Measurements from ENCODE around the gene RHOA.
"Not testable (repeated sequence)": the region's sequence is repeated elsewhere in the genome, so short reads cannot be mapped to it uniquely, and the experiment has no call there.

The RHOA gene

GRCh38 chr3:49349348-49350114 is 62.2 kb downstream of the RHOA start:
- 63% methylated on average over 2 of the region's 3 CpGs for WGBS (ENCODE audit: insufficient coverage)
- Histone ChIP-seq H3K27ac (ENCODE audit: insufficient read depth in 1 of 2, low read depth in 1 of 2, low read length in 2 of 2, poor library complexity in 1 of 2, severe bottlenecking in 2 of 2) (peak overlapping the region; percentile 35 to 75), H3K4me1 (ENCODE audit: control extremely low read depth in 1 of 4, control insufficient read depth in 4 of 4, insufficient read depth in 4 of 4, low read length in 3 of 4) (peaks cover 26 to 73% (median 69%) of the 10 kb centered on the region in 4 experiments), H3K27me3 (replicated peaks in 2 of 5; ENCODE audit: control insufficient read depth in 4 of 5, insufficient read depth in 5 of 5, low read length in 4 of 5) (no peaks in the 10 kb centered on the region), H3K36me3 (ENCODE audit: control insufficient read depth in 4 of 4, insufficient read depth in 4 of 4, low read length in 3 of 4) (peaks cover 0 to 2% (median 0%) of the 10 kb centered on the region in 4 experiments), H3K4me3 (ENCODE audit: control insufficient read depth in 1 of 7, extremely low read depth in 1 of 7, insufficient read depth in 4 of 7, low read depth in 2 of 7, low read length in 6 of 7) (no peak overlapping the region), H3K9me3 (ENCODE audit: control extremely low read depth in 1 of 5, control insufficient read depth in 4 of 5, insufficient read depth in 2 of 5, low read depth in 1 of 5, low read length in 4 of 5) (no peaks in the 10 kb centered on the region)
- peak; percentile 38 to 82 (median 67) for DNase-seq
- ChIA-PET POLR2A (interaction anchor here (0.5 to 4.2 kb wide), 2 partner anchors 10 to 32 kb away, joined by 3 to 30 read pairs; partner anchors contain the start of gene USP4), CTCF (interaction anchor here (1.0 to 4.1 kb wide), 3 partner anchors 10 to 60 kb away, joined by 3 to 18 read pairs (median 3); partner anchors contain the start of gene USP4)

DNA sequence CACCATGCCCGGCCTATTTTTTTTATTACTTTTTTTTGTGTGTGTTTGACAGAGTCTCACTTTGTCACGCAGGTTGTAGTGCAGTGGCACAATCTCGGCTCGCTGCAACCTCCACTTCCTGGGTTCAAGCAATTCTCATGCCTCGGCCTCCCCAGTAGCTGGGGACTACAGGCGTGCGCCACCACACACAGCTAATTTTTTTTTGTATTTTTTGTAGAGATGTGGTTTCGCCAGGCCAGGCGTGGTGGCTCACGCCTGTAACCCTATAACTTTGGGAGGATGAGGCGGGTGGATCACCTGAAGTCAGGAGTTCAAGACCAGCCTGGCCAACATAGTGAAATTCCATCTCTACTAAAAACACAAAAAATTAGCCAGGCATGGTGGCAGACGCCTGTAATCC is 63.4 kb downstream of the RHOA start:
- DNase-seq; H3K36me3 ChIP-seq (ENCODE audit: control insufficient read depth in 4 of 4, insufficient read depth in 4 of 4, low read length in 3 of 4); H3K4me3 ChIP-seq (ENCODE audit: control insufficient read depth in 1 of 7, extremely low read depth in 1 of 7, insufficient read depth in 4 of 7, low read depth in 2 of 7, low read length in 6 of 7); H3K9me3 ChIP-seq (ENCODE audit: control extremely low read depth in 1 of 5, control insufficient read depth in 4 of 5, insufficient read depth in 2 of 5, low read depth in 1 of 5, low read length in 4 of 5); H3K27me3 ChIP-seq (replicated peaks in 2 of 5; ENCODE audit: control insufficient read depth in 4 of 5, insufficient read depth in 5 of 5, low read length in 4 of 5): not testable (repeated sequence)
- H3K4me1 ChIP-seq (ENCODE audit: control extremely low read depth in 1 of 4, control insufficient read depth in 4 of 4, insufficient read depth in 4 of 4, low read length in 3 of 4), result peaks cover 32 to 84% (median 80%) of the 10 kb centered on the region in 4 experiments
- POLR2A ChIA-PET, result interaction anchor here (0.7 kb wide), 1 partner anchor 458 kb away, joined by 3 read pairs; no protein-coding TSS in a partner anchor
- peak overlapping the region in 1 of 2 experiments; percentile 75 for H3K27ac ChIP-seq (ENCODE audit: insufficient read depth in 1 of 2, low read depth in 1 of 2, low read length in 2 of 2, poor library complexity in 1 of 2, severe bottlenecking in 2 of 2)
- 100% methylated on average over 6 of the region's 12 CpGs for WGBS (ENCODE audit: insufficient coverage)
- CTCF ChIA-PET, result interaction anchor here (1.5 to 4.1 kb wide), 2 partner anchors 9 kb away, joined by 3 to 18 read pairs; partner anchors contain the start of gene USP4

DNA sequence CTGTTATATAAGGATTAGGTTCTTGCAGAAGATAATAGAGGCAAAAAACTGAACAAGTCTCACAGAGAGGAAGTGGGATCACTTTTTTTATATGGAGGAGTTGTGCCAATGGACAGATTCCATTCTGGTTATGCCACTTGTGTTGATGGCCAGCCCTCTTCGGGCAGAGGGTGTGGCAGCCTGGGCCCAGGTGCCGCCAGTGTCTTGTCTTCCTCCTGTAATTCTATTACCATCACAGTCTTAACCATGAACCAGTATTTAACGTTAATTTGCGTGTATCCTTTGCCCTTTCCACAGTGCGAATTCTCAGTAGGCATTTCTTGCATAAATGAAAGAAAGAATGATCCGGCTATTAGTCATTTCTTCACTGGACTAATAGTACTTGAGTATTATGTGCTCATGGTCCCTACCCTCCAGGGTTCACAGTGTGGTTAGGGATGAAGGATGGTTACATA is 65.0 kb downstream of the RHOA start:
- peak overlapping the region; percentile 98 to 99 for H3K27ac ChIP-seq (ENCODE audit: insufficient read depth in 1 of 2, low read depth in 1 of 2, low read length in 2 of 2, poor library complexity in 1 of 2, severe bottlenecking in 2 of 2)
- POLR2A ChIA-PET, result no interaction called here
- no peak for DNase-seq
- WGBS (ENCODE audit: insufficient coverage), result 80% methylated on average over 1 of the region's 6 CpGs
- H3K27me3 ChIP-seq (replicated peaks in 2 of 5; ENCODE audit: control insufficient read depth in 4 of 5, insufficient read depth in 5 of 5, low read length in 4 of 5), result no peaks in the 10 kb centered on the region
- no peaks in the 10 kb centered on the region for H3K9me3 ChIP-seq (ENCODE audit: control extremely low read depth in 1 of 5, control insufficient read depth in 4 of 5, insufficient read depth in 2 of 5, low read depth in 1 of 5, low read length in 4 of 5)
- H3K4me3 ChIP-seq (ENCODE audit: control insufficient read depth in 1 of 7, extremely low read depth in 1 of 7, insufficient read depth in 4 of 7, low read depth in 2 of 7, low read length in 6 of 7), result no peak overlapping the region
- no peaks in the 10 kb centered on the region for H3K36me3 ChIP-seq (ENCODE audit: control insufficient read depth in 4 of 4, insufficient read depth in 4 of 4, low read length in 3 of 4)
- CTCF ChIA-PET, result interaction anchor here (2.2 kb wide), 1 partner anchor 102 kb away, joined by 6 read pairs; no protein-coding TSS in a partner anchor
- peaks cover 22 to 85% (median 81%) of the 10 kb centered on the region in 4 experiments for H3K4me1 ChIP-seq (ENCODE audit: control extremely low read depth in 1 of 4, control insufficient read depth in 4 of 4, insufficient read depth in 4 of 4, low read length in 3 of 4)

DNA sequence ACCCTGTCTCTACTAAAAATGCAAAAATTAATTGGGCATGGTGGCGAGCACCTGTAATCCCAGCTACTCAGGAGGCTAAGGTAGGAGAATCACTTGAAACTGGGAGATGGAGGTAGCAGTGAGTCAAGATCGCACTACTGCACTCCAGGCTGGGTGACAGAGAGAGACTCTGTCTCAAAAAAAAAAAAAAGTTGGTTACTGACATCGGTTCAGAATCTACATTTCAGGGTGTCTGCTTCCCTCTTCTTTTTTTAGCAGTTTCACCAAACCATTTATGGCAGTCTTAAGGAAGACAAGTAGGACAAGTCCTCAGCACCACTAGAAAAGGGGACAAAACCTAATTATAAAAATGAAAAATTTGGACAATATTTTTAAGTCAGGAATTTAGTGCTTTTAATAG is 68.6 kb downstream of the RHOA start:
- Histone ChIP-seq H3K4me1 (ENCODE audit: control extremely low read depth in 1 of 4, control insufficient read depth in 4 of 4, insufficient read depth in 4 of 4, low read length in 3 of 4) (peaks cover 19 to 83% (median 79%) of the 10 kb centered on the region in 4 experiments), H3K9me3 (ENCODE audit: control extremely low read depth in 1 of 5, control insufficient read depth in 4 of 5, insufficient read depth in 2 of 5, low read depth in 1 of 5, low read length in 4 of 5) (no peaks in the 10 kb centered on the region), H3K27ac (ENCODE audit: insufficient read depth in 1 of 2, low read depth in 1 of 2, low read length in 2 of 2, poor library complexity in 1 of 2, severe bottlenecking in 2 of 2) (peak overlapping the region; percentile 98 to 99), H3K4me3 (ENCODE audit: control insufficient read depth in 1 of 7, extremely low read depth in 1 of 7, insufficient read depth in 4 of 7, low read depth in 2 of 7, low read length in 6 of 7) (peak overlapping the region in 1 of 7 experiments; percentile 5), H3K27me3 (replicated peaks in 2 of 5; ENCODE audit: control insufficient read depth in 4 of 5, insufficient read depth in 5 of 5, low read length in 4 of 5) (no peaks in the 10 kb centered on the region), H3K36me3 (ENCODE audit: control insufficient read depth in 4 of 4, insufficient read depth in 4 of 4, low read length in 3 of 4) (no peaks in the 10 kb centered on the region)
- peak in 2 of 3 donors; percentile 50 to 62 for DNase-seq
- ChIA-PET POLR2A (interaction anchor here (1.3 to 1.7 kb wide), 2 partner anchors 10 to 14 kb away, joined by 5 to 7 read pairs; partner anchors contain the start of gene GPX1), CTCF (interaction anchor here (1.2 kb wide), 1 partner anchor 16 kb away, joined by 3 read pairs; no protein-coding TSS in a partner anchor)
- WGBS (ENCODE audit: insufficient coverage), result 64% methylated on average over 2 of the region's 3 CpGs

- Histone ChIP-seq H3K9me3 (ENCODE audit: control extremely low read depth in 1 of 5, control insufficient read depth in 4 of 5, insufficient read depth in 2 of 5, low read depth in 1 of 5, low read length in 4 of 5) (no peaks in the 10 kb centered on the region), H3K27ac (ENCODE audit: insufficient read depth in 1 of 2, low read depth in 1 of 2, low read length in 2 of 2, poor library complexity in 1 of 2, severe bottlenecking in 2 of 2) (peak overlapping the region; percentile 98 to 99), H3K36me3 (ENCODE audit: control insufficient read depth in 4 of 4, insufficient read depth in 4 of 4, low read length in 3 of 4) (no peaks in the 10 kb centered on the region), H3K27me3 (replicated peaks in 2 of 5; ENCODE audit: control insufficient read depth in 4 of 5, insufficient read depth in 5 of 5, low read length in 4 of 5) (no peaks in the 10 kb centered on the region), H3K4me1 (ENCODE audit: control extremely low read depth in 1 of 4, control insufficient read depth in 4 of 4, insufficient read depth in 4 of 4, low read length in 3 of 4) (peaks cover 19 to 80% (median 76%) of the 10 kb centered on the region in 4 experiments), H3K4me3 (ENCODE audit: control insufficient read depth in 1 of 7, extremely low read depth in 1 of 7, insufficient read depth in 4 of 7, low read depth in 2 of 7, low read length in 6 of 7) (no peak overlapping the region)
- POLR2A ChIA-PET, result interaction anchor here (1.7 kb wide), 1 partner anchor 16 kb away, joined by 5 read pairs; the partner anchor contains the start of gene GPX1
- WGBS (ENCODE audit: insufficient coverage), result 100% methylated on average over 2 of the region's 6 CpGs
- DNase-seq, result no peak
- CTCF ChIA-PET, result interaction anchor here (1.2 kb wide), 3 partner anchors 11 to 17 kb away, joined by 3 to 4 read pairs (median 4); partner anchors contain the start of gene GPX1
These were observed 69.8 kb downstream of the RHOA start for GRCh38 chr3:49341996-49342395.

GRCh38 chr3:49339941-49340800 is 71.6 kb downstream of the RHOA start, which contains the start of gene USP4:
Gene USP4 (minus strand): TSS chr3:49340053. CDS start chr3:49340024, 29 bp downstream.
- Histone ChIP-seq H3K36me3 (ENCODE audit: control insufficient read depth in 4 of 4, insufficient read depth in 4 of 4, low read length in 3 of 4) (peaks cover 0 to 6% (median 4%) of the 10 kb centered on the region in 4 experiments), H3K27me3 (replicated peaks in 2 of 5; ENCODE audit: control insufficient read depth in 4 of 5, insufficient read depth in 5 of 5, low read length in 4 of 5) (no peaks in the 10 kb centered on the region), H3K4me3 (ENCODE audit: control insufficient read depth in 1 of 7, extremely low read depth in 1 of 7, insufficient read depth in 4 of 7, low read depth in 2 of 7, low read length in 6 of 7) (peak within 1 kb of the TSS; percentile 72 to 92 (median 87)), H3K9me3 (ENCODE audit: control extremely low read depth in 1 of 5, control insufficient read depth in 4 of 5, insufficient read depth in 2 of 5, low read depth in 1 of 5, low read length in 4 of 5) (no peaks in the 10 kb centered on the region), H3K27ac (ENCODE audit: insufficient read depth in 1 of 2, low read depth in 1 of 2, low read length in 2 of 2, poor library complexity in 1 of 2, severe bottlenecking in 2 of 2) (peak within 1 kb of the TSS; percentile 98 to 99), H3K4me1 (ENCODE audit: control extremely low read depth in 1 of 4, control insufficient read depth in 4 of 4, insufficient read depth in 4 of 4, low read length in 3 of 4) (peaks cover 12 to 63% (median 59%) of the 10 kb centered on the region in 4 experiments)
- POLR2A ChIA-PET, result interaction anchor here (0.7 to 2.5 kb wide), 11 partner anchors 10 to 114 kb away, joined by 3 to 51 read pairs (median 5); partner anchors contain the start of genes GPX1, NICN1, RHOA and TCTA
- DNase-seq, result peak; percentile 94 to 99 (median 98)
- CTCF ChIA-PET, result interaction anchor here (0.6 to 3.0 kb wide), 24 partner anchors 8 to 136 kb away, joined by 3 to 50 read pairs (median 7); partner anchors contain the start of genes DAG1, GPX1 and NICN1
- under 1% methylated on average over 45 of the region's 70 CpGs for WGBS (ENCODE audit: insufficient coverage)

Data from common myeloid progenitor, CD34-positive (primary cell).